Sigmoid colon (tissue), 4 donors: Measurements from ENCODE around the gene CACNA1A.

Experiments
- CTCF ChIP-seq, 4 experiments: fragments of 450-650 bp in 3 of 4; fragments of 200-600 bp in 1 of 4; IDR thresholded peaks; one replicate each; pipeline ENCODE4 v1.5.1; 2016 to 2019; ENCODE audit warnings: antibody characterized with exemption in 4 of 4, mild to moderate bottlenecking in 3 of 4, moderate library complexity in 2 of 4
- EP300 ChIP-seq, 4 donors: sonication (generic); formaldehyde crosslinking; IDR thresholded peaks; one replicate each; pipeline ENCODE4 v1.6.1; 2017; ENCODE audit warnings: antibody characterized with exemption in 4 of 4
- POLR2A ChIP-seq, 2 donors: fragments of 450-650 bp; IDR thresholded peaks; one replicate each; pipeline ENCODE4 v1.6.1; 2016; ENCODE audit warnings: antibody characterized with exemption in 2 of 2, mild to moderate bottlenecking in 2 of 2, moderate library complexity in 2 of 2

- no peak for TF ChIP-seq POLR2A (IDR thresholded peaks at IDR 0.05)
- no peak for TF ChIP-seq CTCF (IDR thresholded peaks at IDR 0.05)
- TF ChIP-seq EP300 (IDR thresholded peaks at IDR 0.05): no peak
Observed at GRCh38 chr19:13505164-13505695, 1.0 kb downstream of the CACNA1A start.
